HG03097 (cell line): ENCODE results near the gene NEDD4L.

Source experiments
- ATAC-seq: cut with Tn5 transposase; IDR thresholded peaks from one replicate; pipeline ENCODE4 v1.9.1; 2021; ENCODE audit not compliant: unreplicated experiment, low FRiP score

Gene NEDD4L

GRCh38 chr18:58335223-58335622 is 291.2 kb downstream of the NEDD4L start:
- ATAC-seq = no peak

DNA sequence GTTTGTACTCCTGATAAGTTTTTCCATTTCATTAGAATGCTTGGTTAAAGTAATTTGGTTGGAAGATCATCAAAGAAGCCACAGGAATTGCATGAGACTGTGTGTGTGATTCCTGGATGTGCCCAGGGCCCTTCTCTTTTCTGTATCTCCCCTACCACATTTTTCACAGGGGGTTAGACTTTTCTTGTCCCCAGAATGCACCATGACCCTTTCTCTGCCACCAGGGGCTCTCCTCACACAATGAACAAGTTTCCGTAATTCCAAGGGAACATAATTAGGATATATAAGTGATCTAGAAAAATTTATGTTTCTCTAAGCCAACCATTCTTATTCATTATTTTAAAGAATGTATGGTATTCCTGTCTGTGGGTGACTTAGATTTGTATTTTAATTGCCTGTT is 291.8 kb downstream of the NEDD4L start:
- no peak for ATAC-seq

- ATAC-seq = no peak
Observed at GRCh38 chr18:58336605-58337004, 292.6 kb downstream of the NEDD4L start.

DNA sequence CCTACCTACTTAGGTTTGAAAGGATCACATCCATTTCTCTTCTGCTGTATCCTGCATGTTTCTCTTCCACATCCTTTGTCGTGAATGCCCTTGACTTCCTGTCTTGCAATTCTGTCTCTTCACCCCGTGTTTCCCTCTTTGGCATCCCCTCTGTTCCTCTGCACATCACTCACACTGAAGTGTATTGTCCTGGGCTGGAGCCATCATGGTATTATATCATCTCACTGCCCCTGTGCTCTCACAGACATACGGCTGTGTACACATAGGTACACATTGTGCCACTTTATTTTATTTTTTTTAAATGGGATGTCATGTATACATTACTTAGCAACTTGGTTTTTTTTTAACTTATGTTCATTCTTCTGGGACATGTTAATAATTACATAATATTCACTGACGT is 293.3 kb downstream of the NEDD4L start:
- no peak for ATAC-seq

- ATAC-seq = no peak
Observed at GRCh38 chr18:58337686-58338085, 293.7 kb downstream of the NEDD4L start.

GRCh38 chr18:58338141-58338540 is 294.1 kb downstream of the NEDD4L start:
- no peak for ATAC-seq

GRCh38 chr18:58338961-58339592 is 295.1 kb downstream of the NEDD4L start:
- ATAC-seq = no peak

- no peak for ATAC-seq
Observed at GRCh38 chr18:58339890-58340289, 295.9 kb downstream of the NEDD4L start.

- ATAC-seq = no peak
Observed at GRCh38 chr18:58341916-58342315, 297.9 kb downstream of the NEDD4L start.

- ATAC-seq = no peak
Observed at GRCh38 chr18:58344080-58344670, 300.1 kb downstream of the NEDD4L start.

- ATAC-seq = no peak
Observed at GRCh38 chr18:58344861-58345463, 300.9 kb downstream of the NEDD4L start.

- no peak for ATAC-seq
Observed at GRCh38 chr18:58345875-58346274, 301.8 kb downstream of the NEDD4L start.

GRCh38 chr18:58347135-58347534 is 303.1 kb downstream of the NEDD4L start:
- no peak for ATAC-seq

DNA sequence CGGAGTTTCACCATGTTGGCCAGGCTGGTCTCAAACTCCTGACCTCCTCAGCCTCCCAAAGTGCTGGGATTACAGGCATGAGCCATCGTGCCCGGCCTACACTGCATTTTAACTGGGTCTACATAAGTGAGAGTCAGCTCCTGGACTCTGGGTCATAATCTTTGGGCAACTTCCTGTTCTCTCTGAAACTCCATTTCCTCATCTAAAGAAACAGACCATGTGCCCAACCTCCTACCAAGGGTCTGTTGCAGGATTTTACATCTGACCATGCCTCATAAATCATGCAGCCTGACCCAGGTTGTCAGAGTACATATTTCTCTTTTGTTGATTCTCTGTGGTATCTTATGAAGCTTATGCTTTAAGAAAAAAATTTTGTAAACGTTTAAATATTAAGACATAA is 304.5 kb downstream of the NEDD4L start:
- ATAC-seq = no peak

DNA sequence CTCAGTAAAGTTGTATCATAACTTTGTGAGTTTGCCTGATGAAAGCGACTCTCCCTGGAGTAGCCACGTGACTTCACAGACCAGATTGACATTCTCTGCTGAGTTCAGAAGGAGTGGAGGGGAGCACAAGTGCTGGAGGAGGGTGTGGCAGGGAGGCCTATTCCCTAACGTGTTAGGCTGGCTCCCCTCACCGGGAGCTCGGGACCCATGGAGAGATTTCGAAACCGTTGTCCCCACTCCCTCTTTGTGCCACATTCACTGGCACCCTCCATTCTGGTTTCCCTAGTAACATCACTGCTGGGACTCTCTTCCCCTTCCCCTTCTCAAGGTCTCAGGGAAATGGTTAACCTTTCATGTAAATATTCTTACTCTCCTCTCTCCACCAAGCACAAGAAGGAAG is 304.9 kb downstream of the NEDD4L start:
- ATAC-seq = no peak

- no peak for ATAC-seq
Observed at GRCh38 chr18:58349650-58350049, 305.6 kb downstream of the NEDD4L start.

DNA sequence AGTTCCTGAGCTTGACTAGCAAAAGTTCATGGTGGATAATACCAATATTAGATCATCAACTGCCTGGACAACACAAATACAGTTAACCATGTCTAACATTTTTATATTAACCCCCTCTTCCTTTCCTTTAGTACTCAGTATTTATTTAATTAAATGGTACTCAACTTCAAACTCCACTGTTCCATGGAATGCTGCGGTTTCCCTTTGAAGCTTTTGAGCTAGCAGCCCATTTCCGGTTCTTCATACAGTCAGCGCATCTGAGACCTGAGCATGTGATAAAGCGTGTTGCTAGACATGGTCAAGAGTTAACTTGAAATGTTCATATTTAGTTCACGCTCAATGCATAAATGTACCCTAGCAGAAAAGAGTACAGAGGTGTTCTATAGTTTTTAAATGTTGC is 306.5 kb downstream of the NEDD4L start:
- no peak for ATAC-seq

GRCh38 chr18:58351776-58352175 is 307.8 kb downstream of the NEDD4L start:
- no peak for ATAC-seq

- ATAC-seq = no peak
Observed at GRCh38 chr18:58353581-58353980, 309.6 kb downstream of the NEDD4L start.

GRCh38 chr18:58354051-58354450 is 310.0 kb downstream of the NEDD4L start:
- no peak for ATAC-seq

GRCh38 chr18:58354791-58355190 is 310.8 kb downstream of the NEDD4L start:
- no peak for ATAC-seq

GRCh38 chr18:58355243-58355642 is 311.2 kb downstream of the NEDD4L start:
- no peak for ATAC-seq
